ENCODE results near the gene TIAM2.

- peak; percentile 15 for TF ChIP-seq POLR2AphosphoS5 (IDR thresholded peaks at IDR 0.05; ENCODE audit: insufficient read depth, low read depth, low read length)
- no peak for TF ChIP-seq CTCF (IDR thresholded peaks at IDR 0.05; ENCODE audit: extremely low read depth in 1 of 2, insufficient read depth in 1 of 2, low read depth in 1 of 2, low read length in 2 of 2)
- TF ChIP-seq JUN (IDR thresholded peaks at IDR 0.05; ENCODE audit: borderline replicate concordance, insufficient read depth, insufficient read length, low read depth): peak; percentile 94
- TF ChIP-seq EZH2 (IDR thresholded peaks at IDR 0.05; ENCODE audit: borderline replicate concordance, low read depth, low read length, severe bottlenecking): no peak
- TF ChIP-seq POLR2A (IDR thresholded peaks at IDR 0.05; ENCODE audit: low read depth, low read length): no peak
- TF ChIP-seq GATA2 (IDR thresholded peaks at IDR 0.05; ENCODE audit: insufficient read depth, insufficient read length, low read depth, low read length): peak; percentile 88
- no peak for TF ChIP-seq MYC (IDR thresholded peaks at IDR 0.05; ENCODE audit: low read depth, low read length)
- TF ChIP-seq, protein P1, sequence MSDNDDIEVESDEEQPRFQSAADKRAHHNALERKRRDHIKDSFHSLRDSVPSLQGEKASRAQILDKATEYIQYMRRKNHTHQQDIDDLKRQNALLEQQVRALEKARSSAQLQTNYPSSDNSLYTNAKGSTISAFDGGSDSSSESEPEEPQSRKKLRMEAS (IDR thresholded peaks at IDR 0.05; ENCODE audit: insufficient read depth, insufficient read length): no peak
These were observed 206.5 kb downstream of the TIAM2 start for GRCh38 chr6:155201461-155202226.

Measured in endothelial cell of umbilical vein (primary cell).